Astrocyte (in vitro differentiated cells and primary cell): ENCODE data around the gene FYN. TPM values are rescaled to one million over a fixed set of nuclear protein-coding genes. Genes with fewer than 3 reads are reported as not detected.

Experiments
- DNase-seq: peaks from one replicate; pipeline ENCODE4 v3.0.0-alpha.2; 2010; ENCODE audit warnings: low read depth
- FAIRE-seq: peaks from 2 replicates; lab custom pipeline; 2011; peaks lifted over from hg19 to GRCh38; lab: Jason Lieb, UNC
- H2AFZ ChIP-seq: 2 replicates; pipeline ENCODE4 v1.6.0; 2012; ENCODE audit warnings: low read depth, low read length, inconsistent platforms
- H3K27ac ChIP-seq: 2 replicates; pipeline ENCODE4 v1.5.1; 2011; ENCODE audit warnings: low read depth, low read length, inconsistent platforms
- H3K27me3 ChIP-seq: 2 replicates; pipeline ENCODE4 v1.6.0; 2011; ENCODE audit warnings: low read length, inconsistent platforms; ENCODE audit not compliant: insufficient read depth
- H3K36me3 ChIP-seq: 2 replicates; pipeline ENCODE4 v1.5.1; 2011; ENCODE audit warnings: low read length, inconsistent platforms; ENCODE audit not compliant: insufficient read depth
- H3K4me1 ChIP-seq: 2 replicates; pipeline ENCODE4 v1.5.1; 2011; ENCODE audit warnings: low read length, inconsistent platforms; ENCODE audit not compliant: insufficient read depth
- H3K4me2 ChIP-seq: 2 replicates; pipeline ENCODE4 v1.6.0; 2012; ENCODE audit warnings: low read length, inconsistent platforms
- H3K4me3 ChIP-seq: 2 replicates; pipeline ENCODE4 v1.5.1; 2011; ENCODE audit warnings: low read depth, mild to moderate bottlenecking, low read length, inconsistent platforms; ENCODE audit not compliant: insufficient read depth
- H3K79me2 ChIP-seq: 2 replicates; pipeline ENCODE4 v1.6.0; 2012; ENCODE audit warnings: mild to moderate bottlenecking, low read length, inconsistent platforms; ENCODE audit not compliant: insufficient read depth
- H3K9ac ChIP-seq: 2 replicates; pipeline ENCODE4 v1.6.0; 2012; ENCODE audit warnings: mild to moderate bottlenecking, low read length, inconsistent platforms
- H3K9me3 ChIP-seq: 2 replicates; pipeline ENCODE4 v1.5.1; 2012; ENCODE audit warnings: low read depth, mild to moderate bottlenecking, low read length, inconsistent platforms; ENCODE audit not compliant: insufficient read depth
- H4K20me1 ChIP-seq: 2 replicates; pipeline ENCODE4 v1.6.0; 2012; ENCODE audit warnings: low read length, inconsistent platforms; ENCODE audit not compliant: insufficient read depth
- H3K27ac Mint-ChIP-seq: one replicate; pipeline ENCODE4 v1.8.0; 2021; ENCODE audit warnings: mild to moderate bottlenecking, mixed read lengths; ENCODE audit not compliant: unreplicated experiment
- H3K27me3 Mint-ChIP-seq: one replicate; pipeline ENCODE4 v1.8.0; 2021; ENCODE audit warnings: low read depth, mixed read lengths; ENCODE audit not compliant: unreplicated experiment
- H3K36me3 Mint-ChIP-seq: one replicate; pipeline ENCODE4 v1.8.0; 2021; ENCODE audit warnings: low read depth, mixed read lengths; ENCODE audit not compliant: unreplicated experiment
- H3K4me1 Mint-ChIP-seq: one replicate; pipeline ENCODE4 v1.8.0; 2021; ENCODE audit warnings: low read depth, mixed read lengths; ENCODE audit not compliant: unreplicated experiment
- H3K4me3 Mint-ChIP-seq: one replicate; pipeline ENCODE4 v1.8.0; 2021; ENCODE audit warnings: mild to moderate bottlenecking, moderate library complexity, mixed read lengths; ENCODE audit not compliant: unreplicated experiment
- H3K9me3 Mint-ChIP-seq: one replicate; pipeline ENCODE4 v1.8.0; 2021; ENCODE audit warnings: mild to moderate bottlenecking, mixed read lengths; ENCODE audit not compliant: unreplicated experiment
- EZH2 ChIP-seq: IDR thresholded peaks from 2 replicates; pipeline ENCODE4 v1.6.1; 2012; ENCODE audit warnings: mild to moderate bottlenecking, low read length, inconsistent platforms; ENCODE audit not compliant: insufficient read depth
- total RNA-seq: library from RNA; stranded (reverse); gene quantifications from 2 replicates; pipeline ENCODE4 v1.2.1, GENCODE V29; 2021
- TF ChIP-seq, protein P1 (sequence below): IDR thresholded peaks from 2 replicates; pipeline ENCODE4 v1.5.1; 2011; ENCODE audit warnings: low read depth, mild to moderate bottlenecking, inconsistent platforms, low read length, moderate library complexity; ENCODE audit not compliant: insufficient read depth

The FYN gene
- total RNA-seq, 1 donor from 2014 or later = 167 TPM

DNA sequence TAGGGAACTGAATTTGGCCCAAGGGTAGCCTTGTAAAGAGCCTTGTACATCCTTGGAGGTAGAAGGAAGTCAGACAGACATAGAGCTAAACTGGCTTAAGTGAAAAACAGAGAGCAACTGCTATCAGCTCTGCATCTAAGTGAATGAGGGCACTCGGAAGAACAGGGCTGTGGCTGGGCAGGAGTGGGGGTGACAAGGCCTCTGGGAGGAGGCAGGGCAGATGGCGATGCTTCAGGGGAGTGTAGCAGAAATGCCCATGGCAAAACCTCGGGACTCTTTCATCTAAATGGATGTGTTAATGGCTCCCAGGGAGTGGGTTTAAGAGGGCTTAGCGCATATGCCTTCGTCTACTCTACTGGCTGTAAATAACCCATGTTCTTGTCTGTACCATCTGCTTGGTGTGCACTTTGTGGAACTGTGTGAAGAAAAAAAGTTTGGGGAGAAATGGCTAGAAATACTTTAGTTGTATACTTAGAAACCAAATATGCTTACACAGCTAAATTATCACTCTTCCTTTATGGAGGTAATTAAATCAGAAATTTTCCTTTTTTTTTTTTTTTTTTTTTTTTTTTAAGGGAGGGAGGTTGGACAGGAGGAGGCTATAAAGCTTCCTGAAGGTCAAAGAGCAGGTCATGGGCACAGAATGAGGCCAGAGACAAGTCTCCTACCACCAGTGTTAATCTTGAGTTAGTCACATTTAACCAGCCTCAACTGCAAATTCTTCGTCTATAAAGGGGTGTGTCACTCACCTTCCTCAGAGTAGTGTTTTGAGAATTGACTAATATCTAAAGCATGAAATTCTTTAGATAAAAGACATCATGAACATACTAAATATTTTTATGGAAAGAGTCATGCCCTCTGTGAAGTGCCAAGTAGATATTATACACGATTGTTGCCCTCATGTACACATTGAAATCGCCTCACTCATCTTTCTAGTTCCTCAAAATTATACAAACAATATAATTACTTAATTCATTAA, 60.9 kb downstream of the FYN start:
- peaks cover 11% of the 10 kb centered on the region for H3K36me3 Mint-ChIP-seq
- DNase-seq (peak; percentile 66), FAIRE-seq (no peak)
- no peaks in the 10 kb centered on the region for H3K27me3 Mint-ChIP-seq
- Histone ChIP-seq H3K9me3 (no peaks in the 10 kb centered on the region), H3K4me1 (peaks cover 22% of the 10 kb centered on the region), H3K27me3 (no peaks in the 10 kb centered on the region), H3K27ac (peak overlapping the region; percentile 38), H3K36me3 (no peaks in the 10 kb centered on the region), H3K9ac (no peak overlapping the region), H3K4me2 (no peak overlapping the region), H2AFZ (no peak overlapping the region), H4K20me1 (peaks cover under 1% of the 10 kb centered on the region), H3K4me3 (no peak overlapping the region), H3K79me2 (peaks cover 38% of the 10 kb centered on the region)
- peaks cover 32% of the 10 kb centered on the region for H3K4me1 Mint-ChIP-seq
- TF ChIP-seq EZH2 = no peak
- TF ChIP-seq, protein P1, sequence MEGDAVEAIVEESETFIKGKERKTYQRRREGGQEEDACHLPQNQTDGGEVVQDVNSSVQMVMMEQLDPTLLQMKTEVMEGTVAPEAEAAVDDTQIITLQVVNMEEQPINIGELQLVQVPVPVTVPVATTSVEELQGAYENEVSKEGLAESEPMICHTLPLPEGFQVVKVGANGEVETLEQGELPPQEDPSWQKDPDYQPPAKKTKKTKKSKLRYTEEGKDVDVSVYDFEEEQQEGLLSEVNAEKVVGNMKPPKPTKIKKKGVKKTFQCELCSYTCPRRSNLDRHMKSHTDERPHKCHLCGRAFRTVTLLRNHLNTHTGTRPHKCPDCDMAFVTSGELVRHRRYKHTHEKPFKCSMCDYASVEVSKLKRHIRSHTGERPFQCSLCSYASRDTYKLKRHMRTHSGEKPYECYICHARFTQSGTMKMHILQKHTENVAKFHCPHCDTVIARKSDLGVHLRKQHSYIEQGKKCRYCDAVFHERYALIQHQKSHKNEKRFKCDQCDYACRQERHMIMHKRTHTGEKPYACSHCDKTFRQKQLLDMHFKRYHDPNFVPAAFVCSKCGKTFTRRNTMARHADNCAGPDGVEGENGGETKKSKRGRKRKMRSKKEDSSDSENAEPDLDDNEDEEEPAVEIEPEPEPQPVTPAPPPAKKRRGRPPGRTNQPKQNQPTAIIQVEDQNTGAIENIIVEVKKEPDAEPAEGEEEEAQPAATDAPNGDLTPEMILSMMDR = no peak
- H3K27ac Mint-ChIP-seq = no peak overlapping the region
- H3K4me3 Mint-ChIP-seq = no peak overlapping the region
- H3K9me3 Mint-ChIP-seq = no peaks in the 10 kb centered on the region

DNA sequence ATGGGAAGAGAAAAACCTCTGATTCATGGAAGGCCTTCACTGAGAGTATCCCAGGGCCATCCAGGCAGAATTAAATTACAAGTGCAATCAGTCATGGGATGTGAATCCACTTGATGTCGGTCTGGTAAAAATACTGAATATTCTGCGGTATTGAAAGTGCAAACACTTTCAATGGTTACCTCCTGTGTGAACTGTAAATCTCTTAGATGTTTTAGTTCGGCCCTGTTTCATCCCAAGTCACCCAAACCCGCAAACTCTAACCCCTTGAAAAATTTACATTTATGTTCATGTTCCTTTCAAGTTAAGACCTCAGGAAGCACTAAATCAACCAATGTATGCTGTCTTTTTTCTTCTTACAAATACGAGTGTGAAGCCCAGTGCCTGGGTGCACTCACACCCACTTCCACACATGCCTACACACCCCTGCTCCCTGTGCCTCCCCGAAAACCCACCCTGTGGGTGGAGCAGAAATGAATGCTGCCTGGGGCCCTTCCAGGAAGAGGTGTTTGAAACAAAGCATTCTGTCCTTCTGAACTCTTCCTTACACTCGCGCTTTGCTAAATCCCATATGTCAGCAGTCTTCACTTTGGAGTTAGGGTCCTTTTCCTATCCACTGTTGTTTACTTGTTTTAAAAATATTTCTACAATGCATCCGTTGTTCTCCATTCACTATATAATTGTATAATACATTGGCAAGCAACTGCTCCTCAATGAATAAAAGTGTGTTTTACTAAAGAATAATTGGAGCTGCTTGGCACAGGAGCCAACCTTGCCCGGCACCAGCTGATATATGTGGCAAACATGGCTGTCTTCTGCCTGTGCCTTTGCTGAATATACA, 62.7 kb downstream of the FYN start:
- no peak overlapping the region for H3K27ac Mint-ChIP-seq
- Histone ChIP-seq H3K36me3 (no peaks in the 10 kb centered on the region), H2AFZ (no peak overlapping the region), H3K79me2 (peaks cover 26% of the 10 kb centered on the region), H3K27ac (no peak overlapping the region), H3K27me3 (no peaks in the 10 kb centered on the region), H3K4me1 (peaks cover 41% of the 10 kb centered on the region), H4K20me1 (no peaks in the 10 kb centered on the region), H3K4me3 (no peak overlapping the region), H3K9ac (no peak overlapping the region), H3K4me2 (no peak overlapping the region), H3K9me3 (no peaks in the 10 kb centered on the region)
- no peaks in the 10 kb centered on the region for H3K27me3 Mint-ChIP-seq
- no peak for TF ChIP-seq EZH2
- TF ChIP-seq, protein P1 = no peak
- FAIRE-seq (no peak), DNase-seq (peak; percentile 47)
- peaks cover 48% of the 10 kb centered on the region for H3K4me1 Mint-ChIP-seq
- no peak overlapping the region for H3K4me3 Mint-ChIP-seq
- H3K36me3 Mint-ChIP-seq = peaks cover 16% of the 10 kb centered on the region
- no peaks in the 10 kb centered on the region for H3K9me3 Mint-ChIP-seq
